Omental fat pad (tissue), 4 donors: ENCODE data around the gene RGS14. TPM values are rescaled to one million over a fixed set of nuclear protein-coding genes. Genes with fewer than 3 reads are reported as not detected.
"Not testable (repeated sequence)": the region's sequence is repeated elsewhere in the genome, so short reads cannot be mapped to it uniquely, and the experiment has no call there.

Source experiments
- ATAC-seq: fragments of 150-250 bp; one replicate; pipeline ENCODE4 v1.9.1; 2016; ENCODE audit warnings: mild to moderate bottlenecking, moderate library complexity; ENCODE audit not compliant: low FRiP score
- DNase-seq: peaks from one replicate; pipeline ENCODE4 v3.0.0-alpha.2; 2019; ENCODE audit warnings: low spot score
- CTCF ChIP-seq, 3 donors: fragments of 450-650 bp; IDR thresholded peaks; one replicate each; pipeline ENCODE4 v1.5.1; 2016 to 2017; ENCODE audit warnings: antibody characterized with exemption in 3 of 3, mild to moderate bottlenecking in 3 of 3, moderate library complexity in 2 of 3
- total RNA-seq, 4 donors: library from RNA; depleted of rRNA; stranded (reverse); fragments of >200 nt; gene quantifications; one replicate each; pipeline ENCODE4 v1.1.0, GENCODE V29; 2016

RGS14 gene
- total RNA-seq, 4 donors from 2014 or later, result 7.1 to 25.1 (median 8.2) TPM

GRCh38 chr5:177334781-177335700 lies 22.7 kb upstream of the RGS14 start:
- ATAC-seq, result no peak
- TF ChIP-seq CTCF (IDR thresholded peaks at IDR 0.05), result no peak
- DNase-seq, result no peak

GRCh38 chr5:177335701-177336065 lies 22.0 kb upstream of the RGS14 start:
- ATAC-seq (no peak), DNase-seq (no peak)
- TF ChIP-seq CTCF (IDR thresholded peaks at IDR 0.05), result no peak

GRCh38 chr5:177336112-177336511 lies 21.6 kb upstream of the RGS14 start:
- no peak for TF ChIP-seq CTCF (IDR thresholded peaks at IDR 0.05)
- ATAC-seq, result no peak
- DNase-seq, result no peak

- no peak for DNase-seq
- no peak for ATAC-seq
- no peak for TF ChIP-seq CTCF (IDR thresholded peaks at IDR 0.05)
These were observed 20.9 kb upstream of the RGS14 start for GRCh38 chr5:177336603-177337494.

GRCh38 chr5:177338251-177339106 lies 19.2 kb upstream of the RGS14 start:
- DNase-seq (no peak), ATAC-seq (no peak)
- TF ChIP-seq CTCF (IDR thresholded peaks at IDR 0.05), result no peak

GRCh38 chr5:177339107-177339638 lies 18.6 kb upstream of the RGS14 start:
- DNase-seq (no peak), ATAC-seq (no peak)
- TF ChIP-seq CTCF (IDR thresholded peaks at IDR 0.05), result no peak

GRCh38 chr5:177343000-177343399 lies 14.7 kb upstream of the RGS14 start:
- not testable (repeated sequence) for ATAC-seq, DNase-seq
